Panc1 (cell line): ENCODE measurements around the gene TGFBRAP1. TPM values are rescaled to one million over a fixed set of nuclear protein-coding genes. Genes with fewer than 3 reads are reported as not detected.

Experiments used
- ATAC-seq: fragments of 200-7000 bp; cut with Tn5 transposase; 2 replicates; pipeline ENCODE4 v1.9.1; 2020; ENCODE audit warnings: mild to moderate bottlenecking, moderate library complexity
- BruUV-seq: library from RNA; stranded (reverse); fragments of 400-500 nt; replicated peaks from 2 replicates; lab custom pipeline; 2021; lab: Mats Ljungman, UMichigan
- CTCF ChIA-PET: fragments of 300-600 bp; sonication (Branson Sonifier 250); formaldehyde crosslinking; loops from one replicate; lab custom pipeline; 2022; ENCODE audit warnings: antibody characterized with exemption; lab: Charles Lee
- POLR2A ChIA-PET: fragments of 300-600 bp; sonication (Branson Sonifier 250); formaldehyde crosslinking; loops from one replicate; lab custom pipeline; 2022; ENCODE audit warnings: antibody characterized with exemption; lab: Charles Lee
- DNase-seq: peaks from one replicate; pipeline ENCODE4 v3.0.0-alpha.2; 2010; ENCODE audit warnings: low read depth, low spot score
- H3K27ac ChIP-seq: 2 replicates; pipeline ENCODE4 v1.5.1; 2011; ENCODE audit warnings: mild to moderate bottlenecking, low read length, inconsistent platforms
- H3K27me3 ChIP-seq: fragments of 200-500 bp; sonication (Bioruptor generic); 2 replicates; pipeline ENCODE4 v1.6.0; 2014; ENCODE audit warnings: low read length, inconsistent platforms; ENCODE audit not compliant: control insufficient read depth, insufficient read depth
- H3K36me3 ChIP-seq: fragments of 200-500 bp; sonication (Bioruptor generic); 2 replicates; pipeline ENCODE4 v1.5.1; 2014; ENCODE audit warnings: inconsistent platforms, mild to moderate bottlenecking, low read length, moderate library complexity; ENCODE audit not compliant: control insufficient read depth, insufficient read depth
- H3K4me1 ChIP-seq: 2 replicates; pipeline ENCODE4 v1.5.1; 2011; ENCODE audit warnings: inconsistent platforms, mild to moderate bottlenecking, low read length, moderate library complexity; ENCODE audit not compliant: control insufficient read depth, insufficient read depth
- H3K4me3 ChIP-seq, 2 experiments: 2 replicates each; pipeline ENCODE4 v1.5.1; 2011 to 2012; ENCODE audit warnings: low read depth in 2 of 2, low read length in 2 of 2, mild to moderate bottlenecking in 2 of 2, inconsistent platforms in 1 of 2, moderate library complexity in 1 of 2
- H3K9me3 ChIP-seq: fragments of 200-500 bp; sonication (Bioruptor generic); 2 replicates; pipeline ENCODE4 v1.5.1; 2014; ENCODE audit warnings: low read depth, mild to moderate bottlenecking, inconsistent platforms, low read length, moderate library complexity; ENCODE audit not compliant: control insufficient read depth, insufficient read depth
- POLR2AphosphoS5 ChIP-seq: IDR thresholded peaks from 2 replicates; pipeline ENCODE4 v1.6.1; 2012; ENCODE audit warnings: mild to moderate bottlenecking, low read depth, low read length, moderate library complexity
- SIN3A ChIP-seq: IDR thresholded peaks from 2 replicates; pipeline ENCODE4 v1.6.1; 2012; ENCODE audit warnings: low read depth, mild to moderate bottlenecking, low read length, moderate library complexity, borderline replicate concordance; ENCODE audit not compliant: insufficient read depth
- TCF7L2 ChIP-seq: IDR thresholded peaks from 2 replicates; pipeline ENCODE4 v1.6.1; 2011; ENCODE audit warnings: mild to moderate bottlenecking, low read depth, low read length, inconsistent platforms
- in situ Hi-C: cut with HindIII; loops from 2 replicates; pipeline ENCODE4 v1.10.0; 2016; ENCODE audit warnings: low sequenced_read_pairs, low pct_unique_long_range_greater_than_20kb
- intact Hi-C: fragments of 100-400 bp; cut with micrococcal nuclease; formaldehyde crosslinking; loops from one replicate; pipeline ENCODE4 v1.10.0; 2022; ENCODE audit not compliant: unreplicated experiment
- total RNA-seq: library from RNA; stranded (reverse); gene quantifications from one replicate; pipeline ENCODE4 v1.2.1, GENCODE V29; 2021; ENCODE audit not compliant: unreplicated experiment
- TF ChIP-seq, protein P1 (sequence below), 2 experiments: IDR thresholded peaks; 2 replicates each; pipeline ENCODE4 v1.6.1; 2011 to 2012; ENCODE audit warnings: low read depth in 2 of 2, control low read depth in 1 of 2, low read length in 1 of 2, mild to moderate bottlenecking in 1 of 2, moderate library complexity in 1 of 2; ENCODE audit not compliant: insufficient read depth in 1 of 2
- TF ChIP-seq, protein P2 (sequence below): fragments of 450-650 bp; IDR thresholded peaks from 2 replicates; pipeline ENCODE4 v1.5.1; 2017; ENCODE audit warnings: mild to moderate bottlenecking

TGFBRAP1 gene
- total RNA-seq, 1 experiment from 2014 or later, result 32.7 TPM

DNA sequence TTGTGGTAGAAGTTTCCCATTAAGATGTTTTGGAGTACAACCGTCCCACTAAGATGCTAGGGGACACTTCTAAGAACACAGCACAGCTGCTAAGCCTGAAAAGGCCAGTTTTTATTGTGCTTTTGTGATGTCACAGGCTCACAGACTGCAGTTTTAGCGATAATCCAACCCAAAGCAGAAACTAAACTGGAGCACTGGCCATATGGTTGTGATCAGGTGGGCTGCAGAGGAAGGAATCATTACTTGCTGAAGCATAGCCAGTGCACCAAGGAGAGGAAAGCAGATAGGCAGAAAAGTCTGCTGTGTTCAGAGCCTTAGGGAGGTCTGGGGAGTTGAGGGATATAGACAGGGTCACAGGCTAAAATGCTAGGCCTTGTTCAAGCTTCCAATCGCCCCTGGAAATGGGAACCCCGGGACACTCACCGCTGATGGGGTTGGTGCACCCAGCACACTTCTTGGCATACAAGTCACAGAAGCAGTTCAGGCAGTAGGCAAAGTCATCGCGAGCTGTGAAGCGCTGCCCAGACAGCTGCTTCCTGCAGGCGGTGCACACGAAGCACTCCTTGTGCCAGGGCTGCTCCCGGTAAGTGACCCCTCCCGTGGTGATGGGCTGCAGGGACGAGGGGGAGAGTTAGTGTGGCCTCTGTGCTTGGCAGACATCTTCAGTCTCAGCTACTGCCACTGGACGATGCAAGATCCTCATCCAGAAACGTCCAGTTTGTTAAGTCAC lies 33.5 kb upstream of the TGFBRAP1 start:
- no peak for TF ChIP-seq SIN3A
- TF ChIP-seq, protein P1, sequence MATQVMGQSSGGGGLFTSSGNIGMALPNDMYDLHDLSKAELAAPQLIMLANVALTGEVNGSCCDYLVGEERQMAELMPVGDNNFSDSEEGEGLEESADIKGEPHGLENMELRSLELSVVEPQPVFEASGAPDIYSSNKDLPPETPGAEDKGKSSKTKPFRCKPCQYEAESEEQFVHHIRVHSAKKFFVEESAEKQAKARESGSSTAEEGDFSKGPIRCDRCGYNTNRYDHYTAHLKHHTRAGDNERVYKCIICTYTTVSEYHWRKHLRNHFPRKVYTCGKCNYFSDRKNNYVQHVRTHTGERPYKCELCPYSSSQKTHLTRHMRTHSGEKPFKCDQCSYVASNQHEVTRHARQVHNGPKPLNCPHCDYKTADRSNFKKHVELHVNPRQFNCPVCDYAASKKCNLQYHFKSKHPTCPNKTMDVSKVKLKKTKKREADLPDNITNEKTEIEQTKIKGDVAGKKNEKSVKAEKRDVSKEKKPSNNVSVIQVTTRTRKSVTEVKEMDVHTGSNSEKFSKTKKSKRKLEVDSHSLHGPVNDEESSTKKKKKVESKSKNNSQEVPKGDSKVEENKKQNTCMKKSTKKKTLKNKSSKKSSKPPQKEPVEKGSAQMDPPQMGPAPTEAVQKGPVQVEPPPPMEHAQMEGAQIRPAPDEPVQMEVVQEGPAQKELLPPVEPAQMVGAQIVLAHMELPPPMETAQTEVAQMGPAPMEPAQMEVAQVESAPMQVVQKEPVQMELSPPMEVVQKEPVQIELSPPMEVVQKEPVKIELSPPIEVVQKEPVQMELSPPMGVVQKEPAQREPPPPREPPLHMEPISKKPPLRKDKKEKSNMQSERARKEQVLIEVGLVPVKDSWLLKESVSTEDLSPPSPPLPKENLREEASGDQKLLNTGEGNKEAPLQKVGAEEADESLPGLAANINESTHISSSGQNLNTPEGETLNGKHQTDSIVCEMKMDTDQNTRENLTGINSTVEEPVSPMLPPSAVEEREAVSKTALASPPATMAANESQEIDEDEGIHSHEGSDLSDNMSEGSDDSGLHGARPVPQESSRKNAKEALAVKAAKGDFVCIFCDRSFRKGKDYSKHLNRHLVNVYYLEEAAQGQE (IDR thresholded peaks at IDR 0.05; ENCODE audit: insufficient read depth in 1 of 2, low read depth in 2 of 2, low read length in 1 of 2), result no peak
- no peak; the same call in none of the 2 replicates for TF ChIP-seq POLR2AphosphoS5
- no peak for TF ChIP-seq TCF7L2
- TF ChIP-seq, protein P2, sequence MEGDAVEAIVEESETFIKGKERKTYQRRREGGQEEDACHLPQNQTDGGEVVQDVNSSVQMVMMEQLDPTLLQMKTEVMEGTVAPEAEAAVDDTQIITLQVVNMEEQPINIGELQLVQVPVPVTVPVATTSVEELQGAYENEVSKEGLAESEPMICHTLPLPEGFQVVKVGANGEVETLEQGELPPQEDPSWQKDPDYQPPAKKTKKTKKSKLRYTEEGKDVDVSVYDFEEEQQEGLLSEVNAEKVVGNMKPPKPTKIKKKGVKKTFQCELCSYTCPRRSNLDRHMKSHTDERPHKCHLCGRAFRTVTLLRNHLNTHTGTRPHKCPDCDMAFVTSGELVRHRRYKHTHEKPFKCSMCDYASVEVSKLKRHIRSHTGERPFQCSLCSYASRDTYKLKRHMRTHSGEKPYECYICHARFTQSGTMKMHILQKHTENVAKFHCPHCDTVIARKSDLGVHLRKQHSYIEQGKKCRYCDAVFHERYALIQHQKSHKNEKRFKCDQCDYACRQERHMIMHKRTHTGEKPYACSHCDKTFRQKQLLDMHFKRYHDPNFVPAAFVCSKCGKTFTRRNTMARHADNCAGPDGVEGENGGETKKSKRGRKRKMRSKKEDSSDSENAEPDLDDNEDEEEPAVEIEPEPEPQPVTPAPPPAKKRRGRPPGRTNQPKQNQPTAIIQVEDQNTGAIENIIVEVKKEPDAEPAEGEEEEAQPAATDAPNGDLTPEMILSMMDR, result no peak
- CTCF ChIA-PET, result interaction anchor here (1.0 kb wide), 1 partner anchor 288 kb away, joined by 3 read pairs; no protein-coding TSS in a partner anchor
- DNase-seq (no peak), ATAC-seq (peak; percentile 6; the same call in 1 of the 2 replicates)
- H3K27ac ChIP-seq, result peak overlapping the region; percentile 67
- H3K36me3 ChIP-seq, result peaks cover 56% of the 10 kb centered on the region
- in situ Hi-C loops (no loop called here), intact Hi-C loops (no loop called here)
- no peaks in the 10 kb centered on the region for H3K27me3 ChIP-seq
- H3K9me3 ChIP-seq, result no peaks in the 10 kb centered on the region
- peaks cover 40% of the 10 kb centered on the region for H3K4me1 ChIP-seq
- POLR2A ChIA-PET, result interaction anchor here (0.5 kb wide), 1 partner anchor 18 kb away, joined by 3 read pairs; no protein-coding TSS in a partner anchor
- H3K4me3 ChIP-seq, result no peak overlapping the region
- no TSS peak for BruUV-seq

DNA sequence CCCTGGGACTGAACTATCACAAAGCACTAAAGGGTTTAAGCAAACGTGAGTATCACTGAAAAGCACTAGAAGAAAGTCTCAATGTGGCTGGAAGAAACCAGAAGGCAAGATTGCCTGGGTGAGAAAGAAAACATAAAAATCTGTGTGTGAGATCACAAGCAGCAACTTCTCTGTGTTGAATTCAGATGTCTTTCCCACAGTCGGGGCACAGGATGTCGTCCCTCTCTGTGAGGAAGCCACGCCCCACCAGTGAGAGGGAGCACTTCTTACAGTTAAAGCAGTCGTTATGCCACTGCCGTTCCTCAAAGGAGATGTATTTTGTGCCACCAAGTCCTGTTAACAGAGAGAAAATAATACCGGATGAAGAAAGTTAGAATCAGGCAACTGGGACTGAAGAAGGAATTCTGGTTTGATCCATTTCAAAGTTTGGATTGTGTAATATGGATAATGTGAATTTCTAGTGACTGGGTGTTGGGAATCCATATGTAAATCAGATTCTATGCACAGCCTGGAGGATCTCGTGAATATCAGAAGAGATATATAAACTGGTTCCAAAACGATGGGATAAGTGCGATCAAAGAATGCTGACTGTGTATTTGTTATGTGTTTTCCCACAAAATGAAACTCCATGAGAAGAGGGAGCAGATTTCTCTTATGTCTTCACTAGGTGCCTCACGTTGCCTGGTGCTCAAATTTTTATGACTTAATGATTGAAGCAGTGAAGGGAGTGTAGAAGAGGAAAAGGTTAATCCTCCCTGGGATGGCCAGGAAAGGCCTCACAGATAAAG lies 31.8 kb upstream of the TGFBRAP1 start:
- in situ Hi-C loops, result no loop called here
- ChIA-PET CTCF (interaction anchor here (0.6 kb wide), 1 partner anchor 17 kb away, joined by 6 read pairs; no protein-coding TSS in a partner anchor), POLR2A (no interaction called here)
- TF ChIP-seq POLR2AphosphoS5, result peak; percentile 28
- no peak for TF ChIP-seq TCF7L2
- TF ChIP-seq, protein P2, result no peak
- no peak for TF ChIP-seq SIN3A
- BruUV-seq, result no TSS peak
- DNase-seq (no peak), ATAC-seq (no peak)
- no peaks in the 10 kb centered on the region for H3K9me3 ChIP-seq
- H3K36me3 ChIP-seq, result peaks cover 45% of the 10 kb centered on the region
- peak overlapping the region; percentile 55 for H3K27ac ChIP-seq
- H3K4me3 ChIP-seq, result no peak overlapping the region
- peaks cover 41% of the 10 kb centered on the region for H3K4me1 ChIP-seq
- no peaks in the 10 kb centered on the region for H3K27me3 ChIP-seq
- intact Hi-C loops, result no loop called here
